Measurements from ENCODE around the gene KRT82. TPM values are rescaled to one million over a fixed set of nuclear protein-coding genes. Genes with fewer than 3 reads are reported as not detected.

The KRT82 gene
- total and polyA plus RNA-seq, 3 donors from 2014 or later, result not detected

- no peak for TF ChIP-seq CTCF (IDR thresholded peaks at IDR 0.05)
- TF ChIP-seq POLR2A (IDR thresholded peaks at IDR 0.05), result no peak
- no peak for DNase-seq
- no peak overlapping the region for H3K4me3 ChIP-seq
- H3K9me3 ChIP-seq, result no peaks in the 10 kb centered on the region
- intact Hi-C loops (cut with DNase I; ENCODE audit: low total_unique reads), result no loop called here
- no peaks in the 10 kb centered on the region for H3K36me3 ChIP-seq (ENCODE audit: low read depth, missing control alignments)
- H3K27ac ChIP-seq, result no peak overlapping the region
- 92% methylated on average over 5 of the region's 5 CpGs for WGBS, 2 donors
- peaks cover 23% of the 10 kb centered on the region for H3K4me1 ChIP-seq
- H3K27me3 ChIP-seq, result no peaks in the 10 kb centered on the region
These were observed 19.3 kb upstream of the KRT82 start for GRCh38 chr12:52425466-52425865.

GRCh38 chr12:52423661-52424500, 17.7 kb upstream of the KRT82 start:
- Histone ChIP-seq H3K36me3 (ENCODE audit: low read depth, missing control alignments) (no peaks in the 10 kb centered on the region), H3K4me1 (peaks cover 23% of the 10 kb centered on the region), H3K4me3 (no peak overlapping the region), H3K27ac (no peak overlapping the region), H3K27me3 (no peaks in the 10 kb centered on the region), H3K9me3 (no peaks in the 10 kb centered on the region)
- DNase-seq, result peak; percentile 32
- WGBS, 2 donors, result 42 to 61% methylated on average over 11 of the region's 11 CpGs
- TF ChIP-seq CTCF (IDR thresholded peaks at IDR 0.05), result no peak
- intact Hi-C loops (cut with DNase I; ENCODE audit: low total_unique reads), result no loop called here

- intact Hi-C loops (cut with DNase I; ENCODE audit: low total_unique reads), result no loop called here
- no peaks in the 10 kb centered on the region for H3K36me3 ChIP-seq (ENCODE audit: low read depth, missing control alignments)
- WGBS, 2 donors, result 73 to 78% methylated on average over 6 of the region's 6 CpGs
- no peak for DNase-seq
- H3K4me1 ChIP-seq, result peaks cover 21% of the 10 kb centered on the region
- TF ChIP-seq POLR2A (IDR thresholded peaks at IDR 0.05) (no peak), CTCF (IDR thresholded peaks at IDR 0.05) (no peak)
- H3K27me3 ChIP-seq, result no peaks in the 10 kb centered on the region
- H3K27ac ChIP-seq, result no peak overlapping the region
- H3K4me3 ChIP-seq, result no peak overlapping the region
- no peaks in the 10 kb centered on the region for H3K9me3 ChIP-seq
These were observed 16.9 kb upstream of the KRT82 start for GRCh38 chr12:52423035-52423434.

- no peak overlapping the region for H3K4me3 ChIP-seq
- H3K9me3 ChIP-seq, result no peaks in the 10 kb centered on the region
- no peaks in the 10 kb centered on the region for H3K27me3 ChIP-seq
- H3K27ac ChIP-seq, result no peak overlapping the region
- H3K4me1 ChIP-seq, result peaks cover 24% of the 10 kb centered on the region
- intact Hi-C loops (cut with DNase I; ENCODE audit: low total_unique reads), result no loop called here
- no peak for DNase-seq
- 75 to 95% methylated on average over 1 of the region's 1 CpG for WGBS, 2 donors
- TF ChIP-seq CTCF (IDR thresholded peaks at IDR 0.05), result no peak
- no peak for TF ChIP-seq POLR2A (IDR thresholded peaks at IDR 0.05)
- no peaks in the 10 kb centered on the region for H3K36me3 ChIP-seq (ENCODE audit: low read depth, missing control alignments)
These were observed 13.5 kb upstream of the KRT82 start for GRCh38 chr12:52419656-52420055.

Measured in testis (tissue), 3 donors.